IgD-negative memory B cell (primary cell): Measurements from ENCODE around the gene ANAPC2. TPM values are rescaled to one million over a fixed set of nuclear protein-coding genes. Genes with fewer than 3 reads are reported as not detected.

Experiments used
- H3K27ac Mint-ChIP-seq, 3 donors: one replicate each; pipeline ENCODE4 v1.8.0; 2020 to 2022; ENCODE audit warnings: mild to moderate bottlenecking in 3 of 3, mixed read lengths in 3 of 3, moderate library complexity in 1 of 3
- H3K27me3 Mint-ChIP-seq: one replicate; pipeline ENCODE4 v1.8.0; 2021; ENCODE audit warnings: mixed read lengths
- H3K36me3 Mint-ChIP-seq: one replicate; pipeline ENCODE4 v1.8.0; 2020; ENCODE audit warnings: mild to moderate bottlenecking, mixed read lengths
- H3K4me1 Mint-ChIP-seq, 3 donors: one replicate each; pipeline ENCODE4 v1.8.0; 2020 to 2022; ENCODE audit warnings: mixed read lengths in 3 of 3, mild to moderate bottlenecking in 1 of 3
- H3K4me3 Mint-ChIP-seq, 4 donors: one replicate each; pipeline ENCODE4 v1.8.0; 2020 to 2022; ENCODE audit warnings: mild to moderate bottlenecking in 4 of 4, mixed read lengths in 4 of 4, moderate library complexity in 3 of 4
- H3K9me3 Mint-ChIP-seq, 3 donors: one replicate each; pipeline ENCODE4 v1.8.0; 2020 to 2021; ENCODE audit warnings: mixed read lengths in 3 of 3, mild to moderate bottlenecking in 1 of 3
- polyA plus RNA-seq: library from polyadenylated mRNA; unstranded; fragments of 300-500 nt; fragmentation: Illumina TruSeq; gene quantifications from one replicate; pipeline ENCODE4 v1.2.3, GENCODE V29; 2021

Gene ANAPC2
- polyA plus RNA-seq, 1 donor from 2014 or later: 6.2 TPM

- Mint-ChIP-seq H3K9me3 (no peaks in the 10 kb centered on the region), H3K4me1 (no peaks in the 10 kb centered on the region), H3K27me3 (peaks cover 7% of the 10 kb centered on the region), H3K27ac (no peak overlapping the region), H3K4me3 (no peak overlapping the region), H3K36me3 (no peaks in the 10 kb centered on the region)
Measured at GRCh38 chr9:137148661-137149060, 39.7 kb downstream of the ANAPC2 start.

- no peaks in the 10 kb centered on the region for H3K4me1 Mint-ChIP-seq
- H3K4me3 Mint-ChIP-seq: no peak overlapping the region
- H3K36me3 Mint-ChIP-seq: no peaks in the 10 kb centered on the region
- H3K27me3 Mint-ChIP-seq: peaks cover 11% of the 10 kb centered on the region
- H3K9me3 Mint-ChIP-seq: no peaks in the 10 kb centered on the region
- no peak overlapping the region for H3K27ac Mint-ChIP-seq
Measured at GRCh38 chr9:137148242-137148641, 40.1 kb downstream of the ANAPC2 start.

GRCh38 chr9:137147793-137148160 is 40.6 kb downstream of the ANAPC2 start:
- no peaks in the 10 kb centered on the region for H3K36me3 Mint-ChIP-seq

GRCh38 chr9:137147091-137147792 is 41.1 kb downstream of the ANAPC2 start:
- H3K27ac Mint-ChIP-seq: peak overlapping the region in 1 of 3 donors; percentile 31
- H3K9me3 Mint-ChIP-seq: no peaks in the 10 kb centered on the region
- no peaks in the 10 kb centered on the region for H3K36me3 Mint-ChIP-seq
- H3K4me1 Mint-ChIP-seq: no peaks in the 10 kb centered on the region
- peaks cover 14% of the 10 kb centered on the region for H3K27me3 Mint-ChIP-seq
- no peak overlapping the region for H3K4me3 Mint-ChIP-seq

More at GRCh38 chr9:137147793-137148160, 40.6 kb downstream of the ANAPC2 start:
- Mint-ChIP-seq H3K27me3 (peaks cover 12% of the 10 kb centered on the region), H3K4me3 (no peak overlapping the region), H3K9me3 (no peaks in the 10 kb centered on the region), H3K27ac (no peak overlapping the region), H3K4me1 (no peaks in the 10 kb centered on the region)

- no peak overlapping the region for H3K27ac Mint-ChIP-seq
- H3K4me3 Mint-ChIP-seq: no peak overlapping the region
- H3K36me3 Mint-ChIP-seq: no peaks in the 10 kb centered on the region
- H3K4me1 Mint-ChIP-seq: no peaks in the 10 kb centered on the region
- peaks cover 16% of the 10 kb centered on the region for H3K27me3 Mint-ChIP-seq
- no peaks in the 10 kb centered on the region for H3K9me3 Mint-ChIP-seq
Measured at GRCh38 chr9:137146527-137146918, 41.8 kb downstream of the ANAPC2 start.

- Mint-ChIP-seq H3K27ac (no peak overlapping the region), H3K9me3 (no peaks in the 10 kb centered on the region), H3K4me3 (no peak overlapping the region), H3K27me3 (peaks cover 18% of the 10 kb centered on the region), H3K36me3 (no peaks in the 10 kb centered on the region), H3K4me1 (no peaks in the 10 kb centered on the region)
Measured at GRCh38 chr9:137145731-137146526, 42.4 kb downstream of the ANAPC2 start.

GRCh38 chr9:137143459-137143858 is 44.9 kb downstream of the ANAPC2 start:
- Mint-ChIP-seq H3K9me3 (peaks cover 0 to 2% (median 2%) of the 10 kb centered on the region in 3 donors), H3K36me3 (no peaks in the 10 kb centered on the region), H3K4me3 (no peak overlapping the region), H3K4me1 (peaks cover 0 to 1% (median 0%) of the 10 kb centered on the region in 3 donors), H3K27ac (no peak overlapping the region), H3K27me3 (peaks cover 28% of the 10 kb centered on the region)

GRCh38 chr9:137141976-137142936 is 46.1 kb downstream of the ANAPC2 start:
- peaks cover 0 to 1% (median 0%) of the 10 kb centered on the region in 3 donors for H3K4me1 Mint-ChIP-seq
- H3K4me3 Mint-ChIP-seq: no peak overlapping the region
- H3K27ac Mint-ChIP-seq: peak overlapping the region in 1 of 3 donors; percentile 0
- H3K27me3 Mint-ChIP-seq: peaks cover 27% of the 10 kb centered on the region
- H3K9me3 Mint-ChIP-seq: peaks cover 0 to 2% (median 2%) of the 10 kb centered on the region in 3 donors
- H3K36me3 Mint-ChIP-seq: no peaks in the 10 kb centered on the region

GRCh38 chr9:137141050-137141810 is 47.1 kb downstream of the ANAPC2 start:
- Mint-ChIP-seq H3K27ac (no peak overlapping the region), H3K27me3 (peaks cover 28% of the 10 kb centered on the region), H3K4me3 (no peak overlapping the region)

GRCh38 chr9:137140151-137141012 is 48.0 kb downstream of the ANAPC2 start:
- peaks cover 0 to 2% (median 2%) of the 10 kb centered on the region in 3 donors for H3K9me3 Mint-ChIP-seq
- no peaks in the 10 kb centered on the region for H3K36me3 Mint-ChIP-seq
- H3K4me3 Mint-ChIP-seq: no peak overlapping the region
- H3K27ac Mint-ChIP-seq: peak overlapping the region in 1 of 3 donors; percentile 25
- H3K27me3 Mint-ChIP-seq: peaks cover 34% of the 10 kb centered on the region
- peaks cover 0 to 3% (median 1%) of the 10 kb centered on the region in 3 donors for H3K4me1 Mint-ChIP-seq

More at GRCh38 chr9:137141050-137141810, 47.1 kb downstream of the ANAPC2 start:
- peaks cover 0 to 2% (median 2%) of the 10 kb centered on the region in 3 donors for H3K9me3 Mint-ChIP-seq
- peaks cover 0 to 1% (median 0%) of the 10 kb centered on the region in 3 donors for H3K4me1 Mint-ChIP-seq
- H3K36me3 Mint-ChIP-seq: no peaks in the 10 kb centered on the region

GRCh38 chr9:137139468-137140150 is 48.8 kb downstream of the ANAPC2 start:
- Mint-ChIP-seq H3K9me3 (peaks cover 0 to 2% (median 2%) of the 10 kb centered on the region in 3 donors), H3K4me1 (peaks cover 0 to 3% (median 1%) of the 10 kb centered on the region in 3 donors), H3K27me3 (peaks cover 37% of the 10 kb centered on the region), H3K4me3 (no peak overlapping the region), H3K27ac (peak overlapping the region in 1 of 3 donors; percentile 25), H3K36me3 (no peaks in the 10 kb centered on the region)

- peak within 1 kb of the TSS; percentile 25 to 88 (median 62) for H3K27ac Mint-ChIP-seq
- peaks cover 0 to 2% (median 2%) of the 10 kb centered on the region in 3 donors for H3K9me3 Mint-ChIP-seq
- H3K4me3 Mint-ChIP-seq: peak within 1 kb of the TSS in 1 of 4 donors; percentile 71
- H3K27me3 Mint-ChIP-seq: peaks cover 40% of the 10 kb centered on the region
- peaks cover 0 to 3% (median 1%) of the 10 kb centered on the region in 3 donors for H3K4me1 Mint-ChIP-seq
- no peaks in the 10 kb centered on the region for H3K36me3 Mint-ChIP-seq
Measured at GRCh38 chr9:137138722-137139467, 49.5 kb downstream of the ANAPC2 start, which contains the start of gene GRIN1. GRIN1 (plus strand) TSS chr9:137139154; CDS start chr9:137139487, 333 bp downstream.
